DND-41 (cell line): ENCODE results near the gene SLC25A27.

Experiments
- ATAC-seq: fragments of 200-7000 bp; cut with Tn5 transposase; 3 replicates; pipeline ENCODE4 v1.9.1; 2021; ENCODE audit warnings: low read depth; ENCODE audit not compliant: insufficient read depth
- DNase-seq: peaks from one replicate; pipeline ENCODE4 v3.0.0-alpha.2; 2020
- H2AFZ ChIP-seq: 2 replicates; pipeline ENCODE4 v1.6.0; 2012; ENCODE audit warnings: low read depth, low read length
- H3K27ac ChIP-seq: 2 replicates; pipeline ENCODE4 v1.5.1; 2012; ENCODE audit warnings: low read length, inconsistent platforms
- H3K27me3 ChIP-seq: fragments of 200-600 bp; sonication (generic); 2 replicates; pipeline ENCODE4 v1.6.0; 2012; ENCODE audit warnings: low read length, mild to moderate bottlenecking, inconsistent platforms; ENCODE audit not compliant: insufficient read depth, poor library complexity
- H3K36me3 ChIP-seq: 2 replicates; pipeline ENCODE4 v1.5.1; 2012; ENCODE audit warnings: low read length, inconsistent platforms; ENCODE audit not compliant: insufficient read depth
- H3K4me1 ChIP-seq: 2 replicates; pipeline ENCODE4 v1.5.1; 2012; ENCODE audit warnings: mild to moderate bottlenecking, low read length; ENCODE audit not compliant: insufficient read depth
- H3K4me2 ChIP-seq: 2 replicates; pipeline ENCODE4 v1.6.0; 2012; ENCODE audit warnings: mild to moderate bottlenecking, moderate library complexity, low read length, inconsistent platforms; ENCODE audit not compliant: insufficient read depth
- H3K4me3 ChIP-seq, 2 experiments: fragments of 200-600 bp in 1 of 2; shearing (Covaris generic) in 1 of 2; 2 replicates each; pipeline ENCODE4 v1.5.1; 2012 to 2016; ENCODE audit warnings: inconsistent platforms in 2 of 2, low read length in 2 of 2, mild to moderate bottlenecking in 2 of 2, low read depth in 1 of 2, moderate library complexity in 1 of 2
- H3K79me2 ChIP-seq: 2 replicates; pipeline ENCODE4 v1.6.0; 2012; ENCODE audit warnings: low read length, inconsistent platforms; ENCODE audit not compliant: insufficient read depth
- H3K9ac ChIP-seq: 2 replicates; pipeline ENCODE4 v1.6.0; 2012; ENCODE audit warnings: low read depth, mild to moderate bottlenecking, inconsistent platforms, low read length, moderate library complexity
- H3K9me3 ChIP-seq: 2 replicates; pipeline ENCODE4 v1.5.1; 2012; ENCODE audit warnings: low read length, moderate library complexity, mild to moderate bottlenecking, inconsistent platforms; ENCODE audit not compliant: insufficient read depth, severe bottlenecking
- H4K20me1 ChIP-seq: 2 replicates; pipeline ENCODE4 v1.6.0; 2012; ENCODE audit warnings: low read length; ENCODE audit not compliant: insufficient read depth
- EZH2 ChIP-seq: IDR thresholded peaks from 3 replicates; pipeline ENCODE4 v1.6.1; 2012; ENCODE audit warnings: borderline replicate concordance, low read depth, mild to moderate bottlenecking, moderate library complexity, low read length, inconsistent platforms; ENCODE audit not compliant: severe bottlenecking
- TF ChIP-seq, protein P1 (sequence below): IDR thresholded peaks from 2 replicates; pipeline ENCODE4 v1.5.1; 2012; ENCODE audit warnings: borderline replicate concordance, low read length, moderate library complexity, mild to moderate bottlenecking; ENCODE audit not compliant: poor library complexity, severe bottlenecking; ENCODE audit errors: extremely low read depth

SLC25A27 gene

DNA sequence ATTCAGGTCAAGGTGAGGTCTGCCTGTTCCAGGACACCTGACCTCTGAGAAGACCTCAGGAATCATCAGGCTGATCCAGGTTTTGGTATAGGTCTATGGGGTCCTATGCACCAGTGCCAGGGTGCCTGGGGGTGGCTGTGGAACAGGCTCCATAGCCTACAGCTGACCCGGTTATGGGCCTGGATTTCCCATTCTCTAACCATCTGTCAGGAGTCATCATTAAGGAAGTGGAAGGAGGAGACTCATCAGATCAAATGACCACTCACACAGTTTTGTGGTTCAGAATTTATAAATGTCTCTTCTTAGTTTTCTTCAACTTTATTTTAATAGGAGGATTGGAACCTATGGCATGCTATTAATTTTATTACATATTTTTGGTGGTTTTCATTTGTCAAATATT lies 67.6 kb downstream of the SLC25A27 start:
- no peak overlapping the region for H3K9ac ChIP-seq

More for the DNA sequence above, 67.6 kb downstream of the SLC25A27 start:
- Histone ChIP-seq H3K9me3 (no peaks in the 10 kb centered on the region), H3K27ac (no peak overlapping the region), H3K4me2 (no peak overlapping the region), H3K27me3 (no peaks in the 10 kb centered on the region), H3K4me1 (no peaks in the 10 kb centered on the region), H2AFZ (no peak overlapping the region), H3K79me2 (no peaks in the 10 kb centered on the region), H3K36me3 (no peaks in the 10 kb centered on the region), H4K20me1 (no peaks in the 10 kb centered on the region), H3K4me3 (no peak overlapping the region)
- ATAC-seq (no peak), DNase-seq (no peak)
- no peak for TF ChIP-seq EZH2
- TF ChIP-seq, protein P1, sequence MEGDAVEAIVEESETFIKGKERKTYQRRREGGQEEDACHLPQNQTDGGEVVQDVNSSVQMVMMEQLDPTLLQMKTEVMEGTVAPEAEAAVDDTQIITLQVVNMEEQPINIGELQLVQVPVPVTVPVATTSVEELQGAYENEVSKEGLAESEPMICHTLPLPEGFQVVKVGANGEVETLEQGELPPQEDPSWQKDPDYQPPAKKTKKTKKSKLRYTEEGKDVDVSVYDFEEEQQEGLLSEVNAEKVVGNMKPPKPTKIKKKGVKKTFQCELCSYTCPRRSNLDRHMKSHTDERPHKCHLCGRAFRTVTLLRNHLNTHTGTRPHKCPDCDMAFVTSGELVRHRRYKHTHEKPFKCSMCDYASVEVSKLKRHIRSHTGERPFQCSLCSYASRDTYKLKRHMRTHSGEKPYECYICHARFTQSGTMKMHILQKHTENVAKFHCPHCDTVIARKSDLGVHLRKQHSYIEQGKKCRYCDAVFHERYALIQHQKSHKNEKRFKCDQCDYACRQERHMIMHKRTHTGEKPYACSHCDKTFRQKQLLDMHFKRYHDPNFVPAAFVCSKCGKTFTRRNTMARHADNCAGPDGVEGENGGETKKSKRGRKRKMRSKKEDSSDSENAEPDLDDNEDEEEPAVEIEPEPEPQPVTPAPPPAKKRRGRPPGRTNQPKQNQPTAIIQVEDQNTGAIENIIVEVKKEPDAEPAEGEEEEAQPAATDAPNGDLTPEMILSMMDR = no peak
